ENCODE data around the gene MINDY4.
A peak's percentile ranks its signal among the peaks of the same experiment; 100 is the strongest.

The MINDY4 gene

DNA sequence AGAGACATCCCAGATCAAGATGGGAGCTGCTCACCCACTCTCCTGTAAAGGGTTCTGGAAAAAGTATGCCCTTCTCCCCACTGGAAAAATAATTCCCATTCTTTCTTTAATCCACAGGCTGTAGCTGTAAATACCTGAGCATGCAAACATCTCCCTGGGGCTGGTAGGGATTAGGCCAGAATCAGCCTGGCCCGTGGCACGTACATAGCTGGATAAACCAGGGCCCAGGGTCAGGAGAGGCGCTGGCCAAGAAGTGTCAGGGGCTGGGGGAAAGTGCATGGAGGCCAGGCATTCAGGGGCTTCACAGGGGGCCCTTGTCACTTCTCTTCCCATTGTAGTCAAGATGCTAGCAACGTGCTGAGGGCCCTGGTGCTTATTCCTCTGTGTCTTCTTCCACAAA is 109.7 kb downstream of the MINDY4 start:
- no peak for DNase-seq

- DNase-seq, result no peak
These were observed 110.2 kb downstream of the MINDY4 start for GRCh38 chr7:30881448-30881847.

- no peak for DNase-seq
These were observed 113.7 kb downstream of the MINDY4 start for GRCh38 chr7:30884881-30885280.

DNA sequence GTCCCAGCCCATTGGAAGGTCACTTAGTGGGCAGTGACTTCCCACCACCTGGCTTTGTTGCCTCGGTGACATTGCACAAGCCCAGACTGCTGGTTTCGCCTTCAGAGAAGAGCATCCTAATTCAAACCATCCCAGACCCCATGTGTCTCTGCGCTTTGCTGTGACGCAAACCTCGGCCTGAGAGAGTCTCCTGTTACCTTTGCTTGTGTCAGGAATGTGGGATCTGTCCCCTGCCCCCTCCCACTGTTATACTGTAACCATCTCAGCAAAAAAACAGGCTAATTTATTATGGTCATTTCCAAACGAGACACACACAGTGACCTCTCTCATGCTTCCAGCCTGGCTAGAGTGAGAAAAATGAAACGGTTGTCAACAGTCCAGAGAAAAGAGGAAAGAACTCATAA is 115.4 kb downstream of the MINDY4 start:
- no peak for DNase-seq

GRCh38 chr7:30887464-30887872 is 116.3 kb downstream of the MINDY4 start:
- peak; percentile 33 for DNase-seq

- DNase-seq, result no peak
These were observed 117.5 kb downstream of the MINDY4 start for GRCh38 chr7:30888747-30889146.

DNA sequence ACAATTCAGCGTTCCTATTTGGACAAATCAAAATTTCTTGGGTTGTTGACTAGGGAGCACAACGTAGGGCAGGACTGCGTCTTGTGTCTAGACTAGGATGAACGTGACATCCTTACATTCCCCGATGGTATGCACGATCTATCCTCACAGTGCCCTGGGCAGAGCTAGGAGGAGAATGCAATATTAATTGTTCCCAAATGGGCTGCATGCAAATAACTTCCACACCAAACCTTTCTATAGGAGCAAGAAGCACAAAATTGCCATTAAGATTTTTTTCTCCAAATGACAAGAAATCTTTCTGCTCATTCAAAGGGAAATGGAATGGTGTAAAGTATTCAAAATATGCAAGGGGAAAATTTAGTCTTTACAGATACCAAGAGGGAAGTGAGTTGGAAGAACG is 119.0 kb downstream of the MINDY4 start:
- DNase-seq, result no peak

DNA sequence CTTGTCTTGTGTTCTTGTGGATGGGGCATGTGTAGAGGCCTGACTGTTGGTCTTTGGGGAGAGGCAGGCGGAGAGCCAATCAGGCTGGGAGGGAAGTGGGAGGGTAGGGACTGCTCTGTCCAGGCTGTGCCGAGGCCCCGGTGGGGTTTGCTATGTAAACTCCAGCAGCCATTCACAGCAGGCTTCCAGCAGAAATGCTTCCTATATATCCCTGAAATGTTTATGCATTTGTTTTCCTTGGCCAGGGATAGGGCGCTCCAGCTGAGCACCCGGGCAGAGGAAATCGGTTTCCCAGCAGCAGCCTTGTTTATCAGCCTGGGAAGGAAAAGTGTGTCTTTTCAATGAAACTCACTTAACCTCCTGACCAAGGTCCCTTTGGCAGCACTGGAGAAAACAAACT is 122.1 kb downstream of the MINDY4 start:
- no peak for DNase-seq

GRCh38 chr7:30894009-30894408 is 122.8 kb downstream of the MINDY4 start:
- no peak for DNase-seq

DNA sequence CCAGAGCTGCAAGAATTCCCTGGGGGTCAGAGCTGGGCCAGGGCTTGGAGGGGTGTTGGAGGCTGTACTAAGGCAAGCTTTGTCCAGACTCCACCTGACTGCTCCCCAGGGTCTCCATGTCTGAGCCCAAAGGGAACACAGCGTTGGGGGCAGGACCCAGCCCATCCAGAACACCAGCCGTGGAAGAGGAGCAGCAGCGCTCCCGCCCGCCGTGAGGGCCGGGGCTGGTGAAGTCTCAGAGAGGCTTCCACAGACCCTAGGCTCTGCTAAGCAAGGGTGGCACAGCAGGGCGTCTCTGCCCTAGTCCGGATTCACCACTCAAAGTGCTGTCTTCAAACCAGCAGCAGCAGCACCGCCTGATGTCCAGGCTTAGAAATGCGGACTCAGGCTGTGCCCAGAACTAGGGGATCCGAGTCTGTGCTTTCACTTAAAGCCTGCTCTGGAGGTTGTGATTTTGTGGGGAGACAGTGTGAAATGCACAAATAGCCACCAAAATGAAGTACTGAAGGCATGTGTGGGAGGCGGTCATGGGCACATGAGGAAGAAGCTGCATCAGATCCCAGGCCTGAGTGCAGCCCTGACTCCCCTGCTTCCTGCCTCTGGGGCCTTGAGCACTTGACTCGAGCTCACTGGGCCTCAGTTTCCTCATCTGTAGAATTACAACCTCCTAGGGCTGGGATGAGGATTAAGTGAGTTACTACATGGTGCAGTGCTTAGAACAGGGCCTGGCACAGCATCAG is 123.8 kb downstream of the MINDY4 start:
- no peak for DNase-seq

DNA sequence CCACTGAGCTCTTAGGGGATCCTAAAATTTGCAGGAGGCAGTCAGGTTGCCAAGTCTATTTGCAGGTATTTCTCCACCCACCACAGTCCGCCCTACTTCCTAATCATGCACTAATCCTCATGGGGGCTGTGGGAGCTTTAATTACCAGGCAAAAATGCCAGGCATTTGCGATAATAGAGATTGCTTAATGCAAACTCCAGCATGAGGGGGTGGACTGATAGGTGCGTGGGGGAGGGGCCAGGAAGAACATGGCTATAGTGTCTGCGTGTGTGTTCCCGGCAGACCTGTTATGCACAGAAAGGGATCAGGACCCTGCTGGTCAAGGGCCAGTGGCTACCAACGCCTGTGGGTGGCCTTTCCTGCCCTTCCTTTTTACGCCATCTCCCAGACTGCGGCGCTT is 124.8 kb downstream of the MINDY4 start:
- no peak for DNase-seq

GRCh38 chr7:30896783-30897637 is 125.8 kb downstream of the MINDY4 start:
- DNase-seq, result no peak

GRCh38 chr7:30897770-30898169 is 126.6 kb downstream of the MINDY4 start:
- DNase-seq, result no peak

GRCh38 chr7:30898411-30898810 is 127.2 kb downstream of the MINDY4 start:
- no peak for DNase-seq

GRCh38 chr7:30899066-30899465 is 127.8 kb downstream of the MINDY4 start:
- no peak for DNase-seq

GRCh38 chr7:30899630-30900029 is 128.4 kb downstream of the MINDY4 start:
- no peak for DNase-seq

DNA sequence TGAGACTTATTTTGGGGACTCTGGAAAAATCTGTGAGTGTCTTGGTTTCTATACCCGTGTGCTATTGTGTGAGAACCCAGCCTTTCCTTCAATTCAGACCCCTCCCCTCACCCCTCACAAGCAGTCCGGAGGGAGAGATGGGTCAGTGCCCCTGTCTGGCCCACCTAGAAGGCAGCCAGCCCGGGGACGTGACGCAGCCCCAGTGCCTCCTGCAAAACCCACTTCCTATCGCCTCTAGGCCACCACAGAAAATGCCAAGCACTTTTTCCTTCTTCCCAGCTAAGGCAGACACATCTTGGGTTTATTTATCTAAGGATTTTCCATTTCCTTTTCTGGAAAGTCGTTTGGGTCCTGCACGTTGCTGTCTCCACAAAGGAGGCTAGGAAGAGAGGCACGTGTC is 128.8 kb downstream of the MINDY4 start:
- no peak for DNase-seq

DNA sequence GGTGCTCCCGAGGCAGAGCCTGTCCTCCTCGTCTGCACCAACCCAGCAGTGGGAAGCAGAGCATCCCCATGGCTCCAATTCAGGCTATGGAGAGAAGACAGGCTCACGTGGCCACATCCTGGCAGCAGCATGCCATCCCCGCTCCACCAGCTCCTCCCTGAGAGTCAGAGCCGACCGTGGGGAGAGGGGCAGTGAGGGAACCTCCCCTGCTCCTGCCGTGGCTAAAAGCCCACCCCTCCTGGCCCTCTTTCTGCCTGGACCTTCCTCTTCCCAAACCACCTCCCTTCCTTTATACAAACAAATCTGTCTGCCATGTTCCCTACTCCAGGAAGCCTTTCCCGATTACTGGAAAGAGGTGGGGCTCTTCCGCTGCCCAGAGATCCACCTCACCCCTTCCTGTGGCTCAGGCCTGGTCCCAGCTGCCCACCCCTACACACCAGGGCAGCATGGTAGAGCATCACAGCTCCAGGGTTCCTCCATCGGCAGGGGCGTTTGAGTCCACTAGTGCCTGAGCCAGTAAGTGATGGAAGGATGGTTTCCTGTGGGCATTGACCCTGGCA is 129.7 kb downstream of the MINDY4 start:
- DNase-seq, result no peak

DNA sequence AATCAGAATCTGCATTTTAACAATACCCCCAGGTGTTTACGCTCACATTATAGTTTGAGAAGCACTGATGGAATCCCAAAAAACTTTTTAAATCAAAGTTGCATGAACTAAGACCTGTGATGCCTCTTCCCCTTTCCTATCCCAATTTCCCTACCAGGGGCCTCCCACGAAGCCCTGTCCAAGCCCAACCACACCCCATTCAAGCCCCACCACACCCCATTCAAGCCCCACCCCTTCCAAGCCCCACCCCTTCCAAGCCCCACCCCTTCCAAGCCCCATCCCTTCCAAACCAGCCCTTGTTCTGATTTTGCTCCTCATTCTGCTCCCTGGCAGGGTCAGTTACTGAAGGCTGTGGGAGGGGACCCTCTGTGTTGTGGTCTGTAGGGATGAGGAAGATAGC is 130.6 kb downstream of the MINDY4 start:
- no peak for DNase-seq

DNA sequence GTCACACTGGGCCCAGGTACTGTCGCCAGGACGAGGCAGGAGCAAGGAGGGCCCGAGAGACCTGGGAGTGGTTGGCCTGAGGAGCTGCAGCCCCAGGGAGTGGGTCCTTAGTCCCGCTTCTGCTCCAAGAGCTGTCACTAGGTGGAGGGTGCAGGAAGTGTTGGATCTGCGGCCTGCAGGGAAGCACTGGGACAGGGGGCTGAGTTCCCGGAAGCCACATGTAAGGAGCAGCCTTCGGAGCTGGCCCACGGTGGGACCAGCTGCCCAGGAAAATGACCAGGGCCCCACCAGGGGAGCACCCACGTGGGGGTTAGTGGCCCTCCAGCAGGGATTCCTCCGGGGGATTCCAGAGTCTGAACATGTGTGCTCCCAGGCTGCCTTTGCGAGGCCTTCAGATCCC is 131.2 kb downstream of the MINDY4 start:
- no peak for DNase-seq

GRCh38 chr7:30903146-30903545 is 131.9 kb downstream of the MINDY4 start:
- DNase-seq, result no peak

- DNase-seq, result no peak
These were observed 133.3 kb downstream of the MINDY4 start for GRCh38 chr7:30904561-30904960.

- no peak for DNase-seq
These were observed 134.1 kb downstream of the MINDY4 start for GRCh38 chr7:30905078-30906012.

All from NCI-H2107 (cell line).